H1 (cell line): Measurements from ENCODE around the gene AGTR1. TPM values are rescaled to one million over a fixed set of nuclear protein-coding genes. Genes with fewer than 3 reads are reported as not detected.

Experiments used
- EP300 ChIP-seq, 2 experiments: IDR thresholded peaks; 1 replicate in 1 of 2; 2 replicates in 1 of 2; pipeline ENCODE4 v1.6.1; 2011 to 2012; ENCODE audit warnings: low read depth in 2 of 2, low read length in 2 of 2, mild to moderate bottlenecking in 2 of 2, borderline replicate concordance in 1 of 2, inconsistent platforms in 1 of 2, moderate library complexity in 1 of 2
- FOSL1 ChIP-seq: IDR thresholded peaks from 2 replicates; pipeline ENCODE4 v1.6.1; 2011; ENCODE audit warnings: mild to moderate bottlenecking, low read depth, low read length, moderate library complexity; ENCODE audit not compliant: insufficient read depth
- HDAC6 ChIP-seq: IDR thresholded peaks from one replicate; pipeline ENCODE4 v1.7.1; 2012; ENCODE audit warnings: low read depth, mild to moderate bottlenecking, inconsistent platforms, low read length, moderate library complexity
- RNF2 ChIP-seq: fragments of 200-900, 300-1000 bp; sonication (generic); IDR thresholded peaks from 2 replicates; pipeline ENCODE4 v1.7.1; 2016; ENCODE audit warnings: borderline replicate concordance, low read depth, mild to moderate bottlenecking, antibody characterized with exemption, low read length; ENCODE audit not compliant: poor library complexity, severe bottlenecking; ENCODE audit errors: missing control alignments
- TEAD4 ChIP-seq: IDR thresholded peaks from 2 replicates; pipeline ENCODE4 v1.6.1; 2012; ENCODE audit warnings: low read depth, low read length, inconsistent platforms, mixed read lengths
- polyA plus RNA-seq, 7 experiments: library from polyadenylated mRNA; depleted of rRNA in 3 of 7; stranded (reverse) in 5 of 7; unstranded in 2 of 7; fragments of >200 nt in 5 of 7; fragments of 200-250 nt in 2 of 7; gene quantifications; 1 replicate in 5 of 7; 2 replicates in 1 of 7; 4 replicates in 1 of 7; pipeline versions ENCODE4 v1.2.1 to v1.2.3, GENCODE V29; 2011 to 2013; ENCODE audit warnings: missing spikeins in 2 of 7, mixed read lengths in 2 of 7
- total RNA-seq: library from RNA; stranded (reverse); fragmentation: NEBNext Ultra II Directional; extraction: Animal tissue kit (Norgen Biotek cat#: 25700); gene quantifications from 2 replicates; pipeline ENCODE4 v1.2.1, GENCODE V29; 2021

The AGTR1 gene
- total and polyA plus RNA-seq, 2 of the 8 experiments (the other 6 are each of a cell fraction or from before 2014, with no cell fraction given): 0.03 TPM; not detected in 1

DNA sequence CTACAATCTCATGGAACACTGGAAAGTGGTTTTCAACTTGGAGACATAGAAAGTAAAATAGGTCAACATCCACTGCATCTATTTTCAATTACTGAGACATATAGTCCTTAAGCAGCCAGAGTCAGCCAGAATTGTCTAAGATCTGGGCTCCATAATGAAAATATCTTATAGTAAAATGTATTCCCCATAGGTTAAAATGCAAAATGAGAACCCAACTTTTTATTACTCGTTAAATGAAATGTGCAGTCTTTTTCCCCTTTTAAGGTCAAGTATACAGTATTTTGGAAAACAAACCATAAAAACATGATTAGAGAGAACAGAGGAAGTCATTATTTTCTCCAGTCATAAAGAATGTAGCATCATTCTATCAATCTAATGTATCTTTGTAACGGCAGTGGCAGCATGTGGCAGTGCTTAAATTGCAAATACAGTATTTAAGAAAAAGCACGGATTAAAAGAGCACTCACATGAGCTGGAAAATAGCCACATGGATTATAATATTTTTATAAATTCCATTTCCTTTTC is 65.5 kb downstream of the AGTR1 start (continued):
- TF ChIP-seq EP300 (IDR thresholded peaks at IDR 0.05; ENCODE audit: borderline replicate concordance in 1 of 2, low read depth in 2 of 2, low read length in 2 of 2): no peak
- no peak for TF ChIP-seq TEAD4
- no peak for TF ChIP-seq RNF2
- no peak for TF ChIP-seq FOSL1
- TF ChIP-seq HDAC6: no peak
- TF ChIP-seq, all 59 proteins: peak for 0
